GM19468 (cell line): ENCODE data around the gene TESMIN.

Source experiments
- ATAC-seq: cut with Tn5 transposase; IDR thresholded peaks from one replicate; pipeline ENCODE4 v1.9.1; 2021; ENCODE audit warnings: mild to moderate bottlenecking, moderate library complexity, moderate number of reproducible peaks; ENCODE audit not compliant: unreplicated experiment; ENCODE audit errors: extremely low read depth

TESMIN gene

DNA sequence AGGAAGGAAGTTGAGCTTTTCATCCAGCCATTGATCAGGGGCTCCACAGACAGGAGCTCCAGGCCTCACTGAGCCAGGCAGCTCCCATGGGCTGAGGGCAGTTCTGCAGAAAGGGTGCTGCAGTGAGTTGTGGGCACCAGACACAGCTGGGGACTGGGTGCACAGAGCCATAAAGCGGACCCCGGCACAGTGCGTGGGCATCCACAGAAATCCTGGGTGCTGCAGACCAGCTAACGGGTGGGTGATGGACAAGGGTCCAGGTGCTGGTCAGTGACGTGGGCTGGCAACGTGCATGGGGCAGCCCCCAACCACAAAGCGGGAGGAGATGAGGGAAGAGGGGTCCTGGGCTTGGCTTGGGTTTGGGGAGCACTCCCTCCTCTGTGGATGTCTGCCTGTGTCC, 86.4 kb downstream of the TESMIN start:
- ATAC-seq = no peak

- no peak for ATAC-seq
These were observed 87.2 kb downstream of the TESMIN start for GRCh38 chr11:68664141-68664540.

- no peak for ATAC-seq
These were observed 87.8 kb downstream of the TESMIN start for GRCh38 chr11:68663482-68664010.

DNA sequence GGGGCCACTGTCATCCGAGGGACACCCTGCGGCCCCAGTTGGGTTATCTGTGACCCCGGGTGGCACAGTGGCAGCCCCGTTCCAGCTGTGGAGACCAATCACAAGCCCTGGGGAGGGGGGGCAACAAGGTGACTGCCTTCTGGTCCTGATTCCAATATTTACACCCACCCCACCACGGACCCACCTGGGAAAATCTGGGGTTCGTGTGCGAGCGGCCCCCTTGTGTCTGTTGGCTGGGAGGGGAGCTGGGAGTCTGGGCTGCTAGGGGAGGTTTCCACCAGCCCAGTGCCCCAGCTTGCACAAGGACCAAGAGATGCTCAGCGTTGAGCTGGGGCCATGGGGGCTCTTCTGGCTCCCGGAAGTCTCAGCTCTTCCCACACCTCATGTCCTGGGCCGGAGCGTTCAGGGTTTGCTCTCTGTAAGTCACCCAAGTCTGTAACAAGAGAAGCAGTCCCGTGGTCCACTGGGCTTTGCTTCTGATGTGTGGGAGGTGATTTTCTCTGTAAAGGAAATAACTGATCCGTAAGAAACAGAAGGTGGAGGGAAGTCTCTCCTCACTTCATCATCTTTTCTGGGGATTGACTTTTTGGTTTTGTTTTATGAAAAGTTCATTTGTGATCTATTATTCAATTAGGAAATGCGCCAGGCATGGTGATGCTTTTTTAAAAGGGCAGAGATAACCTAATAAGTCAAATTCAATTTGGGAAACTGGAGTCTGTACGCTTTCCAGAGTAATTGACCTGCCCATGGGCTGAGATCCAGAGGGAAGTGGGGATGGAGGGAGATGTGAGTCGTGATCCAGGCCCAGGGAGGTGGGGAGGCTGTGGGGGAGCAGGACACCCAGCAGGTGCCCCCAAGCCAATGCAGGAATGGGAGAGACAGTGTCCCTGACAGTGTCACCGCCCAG, 89.4 kb downstream of the TESMIN start:
- no peak for ATAC-seq

DNA sequence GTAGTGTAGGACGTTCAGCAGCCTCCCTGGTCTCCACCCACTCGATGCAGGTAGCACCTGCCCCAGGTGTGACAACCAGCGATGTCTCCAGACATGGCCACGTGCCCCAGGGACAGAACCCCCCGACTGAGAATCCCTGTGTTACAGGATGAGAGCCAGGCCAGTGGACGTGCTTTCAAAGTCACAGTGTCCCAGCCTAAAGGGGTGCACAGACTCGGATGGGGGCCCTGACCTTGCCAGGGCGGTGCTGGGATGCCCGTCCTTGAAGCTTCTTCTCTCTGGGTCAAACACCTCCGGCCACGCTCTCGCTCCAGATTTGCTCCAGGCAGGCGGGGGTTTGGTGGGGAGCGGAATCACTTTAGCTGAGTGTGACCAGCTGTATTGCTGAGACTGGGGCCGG, 90.3 kb downstream of the TESMIN start:
- ATAC-seq = no peak

GRCh38 chr11:68660066-68660810, 91.1 kb downstream of the TESMIN start:
- no peak for ATAC-seq

- ATAC-seq = no peak
These were observed 92.0 kb downstream of the TESMIN start for GRCh38 chr11:68659158-68659921.

GRCh38 chr11:68658661-68659060, 92.7 kb downstream of the TESMIN start:
- ATAC-seq = no peak

DNA sequence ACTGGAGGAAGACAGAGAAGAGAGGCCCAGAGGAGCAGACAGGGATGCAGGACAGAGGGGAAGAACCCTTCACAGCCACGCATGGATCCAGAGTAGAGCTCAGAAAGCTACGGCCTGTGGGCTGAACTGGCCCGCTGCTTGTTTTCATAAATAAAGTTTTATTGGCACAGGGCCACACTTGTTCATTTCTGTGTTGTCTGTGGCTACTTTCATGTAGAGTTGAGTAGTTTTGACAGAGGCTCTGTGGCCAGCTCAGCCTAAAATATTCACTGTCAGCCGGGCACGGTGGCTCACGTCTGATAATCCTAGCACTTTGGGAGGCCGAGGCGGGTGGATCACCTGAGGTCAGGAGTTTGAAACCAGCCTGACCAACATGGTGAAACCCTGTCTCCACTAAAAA, 93.2 kb downstream of the TESMIN start:
- ATAC-seq = no peak
